ENCODE data around the gene KIF26B.

KIF26B gene

DNA sequence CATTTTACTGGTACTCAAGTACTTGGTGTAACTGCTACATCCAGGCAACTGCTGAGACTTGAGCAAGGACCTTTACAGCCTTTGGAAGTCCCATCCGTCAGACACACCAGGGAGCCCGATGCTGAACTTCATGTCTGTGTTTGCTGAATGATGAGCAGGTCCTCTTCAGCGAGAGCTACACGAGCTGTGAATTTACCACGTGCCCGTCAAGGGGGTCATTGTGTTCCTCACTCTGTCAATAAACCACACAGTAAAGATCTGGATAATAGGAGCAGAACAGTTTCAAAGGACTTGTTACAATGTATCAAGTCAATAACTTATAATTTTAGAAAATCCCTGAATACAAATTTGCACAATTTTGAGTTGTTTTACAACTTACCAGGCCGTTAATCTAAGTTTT, 427.2 kb downstream of the KIF26B start:
- peak; percentile 42 for DNase-seq

DNA sequence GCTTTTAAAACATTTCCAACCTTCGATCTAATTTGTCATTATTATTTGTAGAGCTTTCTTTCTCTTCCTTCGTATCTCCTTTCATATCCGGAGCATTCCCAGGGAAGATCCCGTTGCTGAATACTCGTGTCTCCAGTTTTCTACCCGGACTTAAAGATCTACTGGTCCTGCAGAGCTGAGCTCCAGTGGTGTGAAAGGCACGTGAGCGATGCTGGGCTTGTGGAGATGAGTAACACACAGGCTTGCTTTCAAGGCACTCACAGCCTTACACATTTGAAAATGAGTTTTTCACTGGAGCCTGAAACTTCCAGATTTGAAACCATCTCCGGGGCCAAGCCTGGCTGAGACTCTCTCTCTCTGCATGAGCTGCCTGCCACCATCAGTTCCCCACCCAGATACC, 428.3 kb downstream of the KIF26B start:
- no peak for DNase-seq

DNA sequence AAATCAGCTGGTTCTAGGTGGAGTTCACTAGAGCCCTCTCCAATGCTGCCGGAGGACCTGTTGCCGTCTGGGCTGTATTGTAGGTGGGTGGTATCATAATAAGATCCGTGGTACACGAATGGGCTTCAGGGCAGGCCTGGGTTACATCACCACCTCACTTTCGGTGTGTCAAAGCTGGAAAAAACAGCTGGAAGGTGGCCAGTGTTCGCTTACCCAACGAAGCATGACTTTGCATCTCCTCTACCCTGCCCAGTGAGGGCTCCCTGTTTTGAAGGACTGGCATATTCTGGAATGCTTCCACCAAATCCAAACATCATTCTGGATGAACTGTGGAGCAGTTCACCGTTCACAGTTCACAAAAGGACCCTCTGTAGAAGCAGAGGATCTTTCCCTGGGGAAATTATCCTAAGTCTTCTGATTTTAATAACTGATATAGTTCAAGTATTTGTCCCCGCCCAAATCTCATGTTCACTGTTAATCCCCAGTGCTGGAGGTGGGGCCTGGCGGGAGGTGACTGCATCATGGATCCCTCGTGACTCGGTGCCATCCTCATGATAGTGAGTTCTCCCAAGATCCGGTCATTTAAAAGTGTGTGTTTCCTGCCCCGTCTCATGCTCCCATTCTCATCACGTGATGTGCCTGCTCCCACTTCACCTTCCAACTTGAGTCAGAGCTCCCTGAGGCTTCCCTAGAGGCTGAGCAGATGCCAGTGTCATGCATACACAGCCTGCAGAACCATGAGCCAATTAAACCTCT, 429.0 kb downstream of the KIF26B start:
- DNase-seq = no peak

DNA sequence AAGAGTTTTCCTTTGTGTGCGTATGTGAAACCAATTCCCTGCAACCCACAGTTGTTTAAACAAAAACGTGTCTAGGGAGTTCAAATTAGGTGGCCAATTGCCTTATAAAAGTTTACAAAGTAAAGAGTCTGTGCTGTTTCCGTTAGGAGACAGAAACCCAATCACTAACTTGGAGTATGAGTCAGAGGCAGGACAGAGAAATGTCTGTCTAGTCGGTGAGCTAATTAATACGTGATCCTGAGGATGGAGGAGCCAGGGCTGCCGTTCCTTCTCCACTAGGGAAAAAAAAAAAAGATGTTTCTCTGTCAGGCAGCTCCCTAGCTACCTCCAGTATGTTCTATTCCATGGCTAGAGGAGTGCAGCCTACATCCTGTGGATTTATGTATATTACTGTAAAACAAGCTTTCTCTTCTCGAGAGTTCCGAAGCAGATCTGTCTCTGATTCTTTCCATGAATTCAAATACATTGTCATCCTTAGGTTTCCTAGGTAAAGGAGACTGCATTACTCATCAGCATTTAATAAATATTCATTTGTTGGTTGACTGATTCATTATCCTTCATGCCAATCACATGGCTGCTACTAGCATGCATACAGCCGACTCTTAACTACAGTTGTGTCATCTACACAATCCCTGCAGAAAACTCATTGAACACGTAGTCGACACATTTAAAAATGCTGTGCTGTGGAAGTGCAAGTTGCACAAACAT, 430.6 kb downstream of the KIF26B start:
- DNase-seq = no peak

DNA sequence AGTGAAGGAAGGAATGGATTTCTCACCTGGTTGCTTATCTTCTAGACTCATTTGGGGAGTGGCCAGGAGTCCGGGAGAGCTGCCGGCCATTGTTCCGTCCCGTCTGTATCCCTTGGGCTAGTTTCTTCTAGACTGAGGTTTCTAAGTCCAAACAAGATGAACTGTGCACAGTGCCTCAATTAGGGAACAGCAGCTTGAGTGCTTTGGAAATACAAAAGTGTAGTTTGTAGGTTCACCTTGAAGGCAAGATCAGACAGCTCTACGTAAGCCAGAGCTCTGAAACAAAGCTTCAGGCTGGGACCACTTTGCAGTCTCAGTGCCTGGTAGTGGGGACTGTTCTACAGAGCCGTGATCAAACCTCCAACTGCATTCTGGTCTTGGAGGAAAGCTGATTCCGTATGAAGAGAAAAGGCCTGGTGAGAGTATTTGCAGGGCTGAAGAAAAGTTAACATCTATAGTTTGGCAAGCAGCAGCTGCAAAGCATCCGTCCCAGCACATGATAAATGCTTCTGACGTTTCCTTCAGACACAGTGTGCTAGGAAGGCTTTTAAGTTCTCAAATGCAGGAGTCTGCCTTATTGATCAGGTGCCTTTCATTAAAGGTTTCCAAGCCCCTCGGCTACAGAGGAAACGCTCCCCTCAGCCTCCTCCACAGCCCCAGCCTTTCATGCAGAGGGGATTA, 432.8 kb downstream of the KIF26B start:
- no peak for DNase-seq

DNA sequence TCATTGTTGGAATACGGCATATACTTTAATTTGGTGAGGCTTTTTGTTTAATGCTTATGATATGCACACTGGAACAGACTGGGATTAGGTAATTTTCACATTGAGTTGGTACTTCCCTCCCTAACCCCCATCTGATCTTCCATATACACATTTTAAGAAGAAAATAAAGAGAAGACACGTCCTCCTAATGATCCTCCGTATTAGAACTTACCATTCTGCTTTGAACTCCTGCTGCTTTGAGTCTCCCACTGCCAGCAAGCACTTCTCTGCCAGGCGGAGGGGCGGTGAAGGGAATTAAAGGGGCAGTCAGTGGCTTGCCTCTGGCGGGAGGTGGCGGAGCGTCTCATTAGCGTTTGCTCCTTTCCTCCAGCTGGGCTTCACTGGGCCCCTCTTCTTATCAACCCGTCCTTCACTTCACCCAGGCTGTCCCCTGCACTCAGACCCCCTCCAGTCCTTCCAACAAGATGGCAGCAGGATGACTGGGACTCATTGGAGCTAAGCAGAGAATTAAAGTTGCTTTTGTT, 433.4 kb downstream of the KIF26B start:
- DNase-seq = no peak

DNA sequence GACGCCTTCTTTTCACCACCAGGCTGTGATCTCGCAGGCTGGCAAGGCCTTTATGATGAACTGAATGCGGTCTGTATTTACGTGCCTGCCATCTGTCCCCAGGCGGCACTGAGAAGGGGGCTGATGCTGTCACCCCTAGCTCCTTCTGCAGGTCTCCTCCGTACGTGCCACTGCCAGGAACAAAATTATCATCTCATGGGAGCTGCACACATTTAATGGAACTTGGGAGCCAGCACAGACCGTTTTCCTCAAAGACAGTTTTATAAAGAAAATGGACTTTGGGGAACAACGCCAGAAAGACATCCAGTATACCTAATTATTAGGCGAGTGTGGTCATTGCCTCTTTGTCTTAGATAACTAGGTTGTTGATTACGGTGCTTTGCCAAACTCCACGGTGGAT, 434.5 kb downstream of the KIF26B start:
- DNase-seq = no peak

DNA sequence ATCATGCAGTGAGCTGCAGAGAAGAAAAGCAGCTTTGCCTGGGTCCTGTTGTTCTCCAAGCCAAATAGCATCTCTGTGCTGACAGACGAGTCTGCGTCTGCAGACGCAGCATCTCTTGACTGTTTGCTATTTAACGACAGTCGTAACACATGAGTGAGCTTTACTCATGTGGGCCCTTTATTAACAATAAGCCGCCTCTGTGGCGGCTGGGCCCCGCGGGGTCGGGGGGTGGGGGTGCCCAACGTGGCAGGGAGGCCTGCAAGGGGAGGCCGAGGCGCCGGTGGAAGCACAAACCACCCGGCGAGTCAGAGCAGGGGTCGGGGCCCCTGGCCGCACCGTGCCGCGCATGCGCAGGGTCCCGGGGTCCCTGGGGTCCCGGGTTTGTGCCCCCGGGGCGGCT, 435.1 kb downstream of the KIF26B start:
- no peak for DNase-seq

DNA sequence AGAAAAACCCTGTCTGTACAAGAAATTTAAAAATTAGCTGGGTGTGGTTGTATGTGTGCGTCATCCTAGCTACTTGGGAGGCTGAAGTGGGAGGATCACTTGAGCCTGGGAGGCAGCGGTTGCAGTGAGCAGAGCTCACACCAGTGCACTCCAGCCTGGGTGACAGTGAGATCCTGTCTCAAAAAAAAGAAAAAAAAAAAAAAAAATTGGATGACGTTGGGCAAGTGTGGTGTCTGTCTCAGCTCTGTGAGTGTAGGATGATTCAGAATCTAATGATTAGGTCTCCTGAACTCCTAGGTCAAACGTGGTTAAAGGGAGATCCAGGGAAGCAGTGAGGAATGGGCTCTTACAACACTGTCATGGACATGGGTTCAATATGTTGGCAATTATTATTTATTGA, 435.9 kb downstream of the KIF26B start:
- no peak for DNase-seq

DNA sequence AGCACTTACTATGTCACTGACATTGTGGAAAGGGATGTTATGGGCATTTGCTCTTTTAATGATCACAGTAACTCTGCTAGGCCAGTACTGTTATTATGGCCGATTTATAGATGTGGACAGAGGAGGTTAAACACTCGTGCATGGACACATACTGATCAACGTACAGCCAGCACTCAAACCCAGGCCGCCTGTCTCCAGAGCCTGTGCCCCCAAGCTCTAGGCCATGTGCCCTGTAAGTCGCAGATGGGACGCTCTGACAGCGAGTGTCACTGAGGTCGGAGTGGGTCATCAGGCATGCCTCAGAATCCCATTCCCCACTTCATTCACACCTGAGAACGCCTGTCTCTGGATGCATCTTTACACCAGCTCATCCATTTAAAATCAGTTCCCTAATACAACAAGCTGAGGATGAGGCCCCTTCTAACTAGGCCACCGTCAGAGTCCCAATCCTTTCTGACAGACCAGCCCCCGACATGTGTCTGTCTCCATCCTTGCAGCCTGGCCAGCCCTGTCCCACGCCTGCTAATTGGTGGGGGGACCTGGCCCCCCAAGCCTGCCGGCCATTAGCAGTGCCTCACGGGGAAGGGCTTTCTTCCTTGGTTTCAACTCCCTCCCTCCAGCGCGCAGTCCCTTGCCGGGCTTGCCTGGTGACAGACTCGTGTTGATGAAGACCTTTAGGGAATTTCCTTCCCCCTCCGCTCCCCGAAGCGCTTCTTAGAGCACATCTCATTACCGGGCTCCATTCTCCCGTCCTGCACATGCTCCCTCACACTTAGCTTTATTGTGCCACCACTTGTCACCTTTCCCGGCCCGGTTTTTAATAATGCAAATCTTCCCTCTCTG, 436.8 kb downstream of the KIF26B start:
- DNase-seq = no peak

DNA sequence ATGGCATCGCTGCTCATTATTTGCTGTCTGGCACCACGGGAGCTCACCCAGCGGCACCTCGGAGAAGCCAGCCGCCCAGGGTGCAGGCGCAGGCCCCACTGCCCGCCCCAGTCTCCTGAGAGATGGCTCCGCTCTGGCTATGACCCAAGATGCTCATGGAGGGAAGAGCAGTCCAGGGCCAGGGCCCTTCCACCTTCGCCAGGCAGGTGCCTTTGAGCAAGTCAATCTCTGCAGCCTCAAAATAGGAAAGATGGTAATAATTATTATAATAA, 437.3 kb downstream of the KIF26B start:
- no peak for DNase-seq

DNA sequence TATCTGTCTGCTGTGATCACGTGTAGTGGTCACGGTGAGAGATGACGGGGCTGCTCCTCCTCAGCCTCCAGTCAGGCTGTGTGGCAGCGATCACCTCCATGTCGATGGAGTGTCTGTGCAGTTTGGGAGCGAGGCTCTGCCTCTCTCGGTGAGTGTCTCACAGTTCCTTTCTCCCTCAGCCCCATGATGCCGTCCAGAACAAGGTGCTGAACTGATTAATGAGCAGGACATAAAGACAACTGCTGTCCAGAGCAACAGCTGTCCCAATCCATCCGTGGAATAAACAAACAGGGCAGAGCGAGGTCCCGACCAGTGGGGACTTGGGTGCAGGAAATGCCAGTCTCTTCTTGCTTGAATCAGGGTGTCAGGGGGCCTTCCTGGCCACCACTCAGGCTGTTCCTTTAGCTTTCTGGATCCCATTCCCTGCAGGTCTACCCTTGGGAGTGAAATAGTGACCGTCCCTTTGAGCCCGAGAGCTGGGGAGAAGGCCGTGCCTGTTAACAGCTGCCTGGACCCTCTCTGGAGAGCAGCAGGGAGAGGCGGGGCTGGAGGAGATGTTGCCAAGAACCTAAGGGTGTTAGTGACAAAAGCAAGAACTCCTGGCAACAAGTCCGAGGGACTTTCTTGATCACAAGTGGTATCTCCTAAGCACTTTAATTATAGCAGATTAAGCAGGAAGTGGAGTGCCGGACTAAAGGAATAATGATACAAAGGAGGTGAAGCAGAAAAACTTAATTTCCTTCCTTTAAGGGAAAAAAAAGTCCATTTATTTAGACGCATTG, 443.9 kb downstream of the KIF26B start:
- DNase-seq = no peak

DNA sequence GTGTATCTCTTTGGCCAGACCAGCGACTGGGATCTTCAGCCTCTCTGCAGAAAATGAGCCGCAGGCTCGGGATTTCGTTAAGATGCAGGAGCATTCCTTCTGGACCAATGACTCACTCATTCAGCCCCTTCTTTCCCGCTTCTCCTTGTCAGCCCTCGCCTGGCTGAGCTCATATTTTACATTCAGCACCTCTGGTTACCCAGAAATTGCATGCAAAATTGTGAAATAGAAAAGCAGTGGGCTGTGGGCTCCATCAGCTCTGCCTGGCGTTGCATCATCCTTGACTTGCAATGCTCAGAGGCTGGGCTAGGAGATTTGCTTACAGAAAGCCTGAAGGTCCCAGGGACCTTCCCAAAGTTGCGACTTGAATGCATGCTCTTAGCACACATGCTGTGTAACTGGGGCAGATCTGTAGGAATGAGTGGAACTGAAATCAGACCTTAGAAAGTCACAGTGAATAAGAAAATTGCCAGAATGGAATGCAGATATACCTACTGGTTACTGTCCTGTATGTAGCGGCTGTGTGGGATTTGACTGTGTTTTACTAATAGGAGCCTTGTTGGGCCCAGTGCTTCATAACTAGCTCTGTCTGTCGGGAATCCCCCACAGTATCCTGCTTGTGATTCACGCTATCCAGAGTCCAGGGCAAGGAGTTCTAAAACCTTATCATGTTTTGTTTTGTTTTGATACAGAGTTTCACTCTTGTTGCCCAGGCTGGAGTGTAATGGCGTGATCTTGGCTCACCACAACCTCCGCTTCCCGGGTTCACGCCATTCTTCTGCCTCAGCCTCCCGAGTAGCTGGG, 444.8 kb downstream of the KIF26B start:
- DNase-seq = no peak

DNA sequence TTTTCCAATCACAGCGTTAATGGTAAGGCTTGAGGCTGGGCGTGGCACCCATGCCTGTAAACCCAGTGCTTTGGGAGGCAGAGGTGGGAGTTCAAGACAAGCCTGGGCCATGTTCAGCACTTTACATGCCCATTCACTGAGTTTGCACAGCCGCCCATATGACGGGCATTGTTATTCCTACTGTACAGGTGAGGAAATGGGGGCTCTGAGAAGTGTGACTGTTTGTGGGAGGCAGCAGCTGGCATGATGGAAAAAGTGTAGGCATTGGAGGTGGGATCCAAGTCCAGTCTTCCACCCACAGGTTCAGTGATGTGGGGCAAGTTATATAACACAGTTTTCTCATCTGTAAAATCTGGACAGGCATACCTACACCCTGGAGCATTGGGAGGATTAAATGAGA, 445.9 kb downstream of the KIF26B start:
- DNase-seq = no peak

DNA sequence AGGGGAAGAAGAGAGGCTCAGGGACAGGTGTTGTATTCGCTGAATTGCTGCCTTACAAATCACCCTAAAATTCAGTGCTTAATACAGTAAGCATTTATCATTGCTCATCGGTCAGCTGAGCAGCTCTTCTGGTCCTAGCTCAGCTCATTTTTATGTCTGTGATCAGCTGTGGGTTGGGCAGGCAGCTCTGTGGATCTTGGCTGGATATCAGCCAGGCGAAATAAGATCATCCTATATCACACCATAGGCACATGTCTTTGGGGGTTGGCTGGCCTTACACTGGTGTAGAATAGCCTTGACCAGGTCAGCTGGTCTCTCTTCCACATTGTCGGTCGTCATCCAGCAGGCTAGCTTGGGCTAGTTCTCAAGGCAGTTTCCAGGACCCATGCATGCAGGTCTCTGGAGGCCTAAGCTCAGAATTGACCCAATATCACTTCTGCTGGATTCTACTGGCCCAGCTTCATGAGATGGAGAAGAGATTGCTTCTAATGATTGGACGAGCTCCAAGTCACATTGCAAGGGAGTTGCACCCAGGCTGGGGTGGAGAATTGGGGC, 448.6 kb downstream of the KIF26B start:
- DNase-seq = no peak

DNA sequence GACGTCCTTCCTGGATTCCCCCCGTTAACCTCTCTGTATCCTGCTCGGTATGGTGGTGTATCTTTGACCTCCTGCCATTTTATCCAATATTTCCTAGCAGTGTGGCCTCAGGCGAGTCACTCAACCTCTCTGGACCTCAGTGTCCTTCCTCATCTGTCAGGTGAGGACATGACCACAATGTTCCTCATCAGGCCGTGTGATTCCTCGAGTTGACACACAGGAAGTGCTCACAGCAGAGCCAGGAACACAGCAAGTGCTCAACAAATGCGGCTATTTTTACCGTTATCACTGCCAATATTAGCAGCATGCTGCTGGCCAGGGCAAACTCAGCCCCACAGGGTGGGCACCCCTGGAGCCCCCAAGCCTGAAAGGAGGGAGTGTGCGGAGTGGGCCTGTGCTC, 450.2 kb downstream of the KIF26B start:
- DNase-seq = no peak

DNA sequence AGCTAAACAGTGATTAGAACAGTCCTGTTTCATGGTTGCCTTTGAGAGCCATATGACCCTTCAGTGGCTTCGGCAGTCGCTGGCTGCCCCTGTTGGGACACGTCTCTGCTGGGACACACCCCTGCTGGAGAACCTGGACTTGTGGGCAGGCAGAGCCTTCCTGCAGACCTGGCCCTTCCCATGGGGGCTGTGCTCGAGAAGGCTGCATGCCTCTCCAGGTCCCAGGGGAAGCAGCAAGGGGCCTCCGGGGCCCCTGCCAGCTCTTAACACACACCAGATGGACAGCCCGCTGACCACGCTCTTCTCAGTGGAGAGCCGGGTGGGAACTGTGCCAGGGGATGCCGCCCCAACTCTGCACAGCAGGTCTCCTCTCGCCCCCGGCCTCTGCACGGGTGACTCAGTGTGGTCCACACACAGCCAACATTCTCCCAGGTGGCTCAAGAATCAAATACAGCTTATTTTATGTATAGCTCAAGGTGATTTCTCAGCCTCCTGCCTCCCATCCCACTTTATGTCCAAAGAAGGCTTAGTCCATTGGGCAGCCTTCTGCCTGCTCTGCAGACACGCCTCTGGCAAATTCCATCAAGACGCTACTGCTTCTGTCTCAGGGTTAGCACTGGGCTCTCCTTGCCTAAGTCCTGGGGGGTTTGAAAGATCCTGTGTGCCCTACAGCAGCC, 450.8 kb downstream of the KIF26B start:
- no peak for DNase-seq

DNA sequence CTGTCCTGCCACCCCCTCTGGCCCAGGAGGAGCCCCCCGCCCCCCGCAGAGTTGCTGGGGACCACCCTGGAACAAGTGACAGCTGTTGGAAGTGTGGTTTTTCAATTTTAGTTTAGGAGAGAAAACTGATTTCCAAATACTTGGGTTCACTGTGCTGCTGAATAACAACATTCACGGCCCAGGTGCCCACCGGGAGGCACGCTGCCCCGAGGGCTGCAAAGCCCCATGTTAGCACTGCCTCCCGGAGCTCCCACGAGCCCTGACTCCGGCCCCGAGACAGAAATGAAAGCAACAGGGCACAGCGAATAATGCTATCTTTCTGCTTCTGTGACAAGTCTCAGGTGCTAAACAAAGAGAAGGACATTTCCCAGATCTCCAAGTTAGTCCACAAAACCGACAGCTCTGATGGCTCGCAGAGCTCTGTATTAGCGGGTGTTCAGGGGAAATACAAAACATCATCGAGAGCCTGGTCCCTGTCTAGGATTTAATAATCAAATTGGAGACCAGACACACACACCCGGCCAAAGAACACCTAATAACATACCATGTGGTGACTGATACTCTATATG, 451.5 kb downstream of the KIF26B start:
- DNase-seq = no peak

DNA sequence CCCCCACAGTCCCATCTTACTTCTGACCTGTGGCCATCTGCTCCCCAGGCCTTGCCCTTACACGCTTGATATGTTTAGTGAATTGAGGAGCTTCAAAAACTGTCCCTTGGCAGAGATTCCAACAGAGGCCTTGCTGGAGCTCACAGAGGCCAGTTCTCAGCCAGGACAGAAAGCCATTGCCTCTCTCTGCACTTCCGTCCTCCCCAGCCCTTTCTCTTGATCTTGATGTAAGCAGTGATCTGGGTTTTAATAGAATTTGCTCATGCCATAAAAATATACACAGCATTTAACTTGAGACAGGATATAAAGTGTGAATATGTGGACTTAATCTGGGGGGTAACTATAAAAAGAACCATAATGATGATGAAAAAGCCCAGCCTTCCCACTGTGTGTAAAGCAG, 453.5 kb downstream of the KIF26B start:
- no peak for DNase-seq

Data from NCI-H510A treated with DMSO at 0.1 percent for 48 hours (cell line).